Ascending aorta (tissue), 2 donors: ENCODE measurements around the gene ARHGEF28. TPM values are rescaled to one million over a fixed set of nuclear protein-coding genes. Genes with fewer than 3 reads are reported as not detected.

Source experiments
- DNase-seq, 2 donors: peaks; one replicate each; pipeline ENCODE4 v3.0.0-alpha.2; 2019; ENCODE audit warnings: low spot score in 2 of 2
- H3K27ac ChIP-seq, 2 donors: fragments of 200-600 bp; sonication (generic); one replicate each; pipeline ENCODE4 v1.5.1; 2016 to 2017; ENCODE audit warnings: mild to moderate bottlenecking in 1 of 2
- H3K27me3 ChIP-seq: fragments of 200-600 bp; sonication (generic); one replicate; pipeline ENCODE4 v1.5.1; 2017
- H3K36me3 ChIP-seq, 2 donors: fragments of 200-600 bp; sonication (generic); one replicate each; pipeline ENCODE4 v1.5.1; 2016
- H3K4me1 ChIP-seq, 2 donors: fragments of 200-600 bp; sonication (generic); one replicate each; pipeline ENCODE4 v1.5.1; 2016 to 2017; ENCODE audit warnings: mild to moderate bottlenecking in 1 of 2
- H3K4me3 ChIP-seq, 2 donors: fragments of 200-600 bp; sonication (generic); one replicate each; pipeline ENCODE4 v1.5.1; 2016 to 2017; ENCODE audit warnings: mild to moderate bottlenecking in 1 of 2
- H3K9me3 ChIP-seq, 2 donors: fragments of 200-600 bp; sonication (generic); one replicate each; pipeline ENCODE4 v1.5.1; 2016
- intact Hi-C: fragments of 100-400 bp; cut with DNase I; formaldehyde crosslinking; loops from one replicate; pipeline ENCODE4 v1.15.1; 2023
- total RNA-seq: library from RNA; depleted of rRNA; stranded (reverse); fragments of >200 nt; gene quantifications from one replicate; pipeline ENCODE4 v1.1.0, GENCODE V29; 2016
- TF ChIP-seq, protein P1 (sequence below), 3 experiments: fragments of 200-600 bp in 2 of 3; fragments of 450-650 bp in 1 of 3; sonication (generic) in 2 of 3; IDR thresholded peaks; one replicate each; pipeline ENCODE4 v1.5.1; 2016 to 2019; ENCODE audit warnings: antibody characterized with exemption in 3 of 3, mild to moderate bottlenecking in 1 of 3, moderate library complexity in 1 of 3

Gene ARHGEF28
- total RNA-seq, 1 donor from 2014 or later, result 15.1 TPM

GRCh38 chr5:73615947-73616346 lies 10.0 kb upstream of the ARHGEF28 start:
- H3K4me1 ChIP-seq, result no peaks in the 10 kb centered on the region
- no peak overlapping the region for H3K4me3 ChIP-seq
- intact Hi-C loops, result no loop called here
- H3K9me3 ChIP-seq, result no peaks in the 10 kb centered on the region
- no peak for DNase-seq
- no peaks in the 10 kb centered on the region for H3K27me3 ChIP-seq
- no peaks in the 10 kb centered on the region for H3K36me3 ChIP-seq
- TF ChIP-seq, protein P1, sequence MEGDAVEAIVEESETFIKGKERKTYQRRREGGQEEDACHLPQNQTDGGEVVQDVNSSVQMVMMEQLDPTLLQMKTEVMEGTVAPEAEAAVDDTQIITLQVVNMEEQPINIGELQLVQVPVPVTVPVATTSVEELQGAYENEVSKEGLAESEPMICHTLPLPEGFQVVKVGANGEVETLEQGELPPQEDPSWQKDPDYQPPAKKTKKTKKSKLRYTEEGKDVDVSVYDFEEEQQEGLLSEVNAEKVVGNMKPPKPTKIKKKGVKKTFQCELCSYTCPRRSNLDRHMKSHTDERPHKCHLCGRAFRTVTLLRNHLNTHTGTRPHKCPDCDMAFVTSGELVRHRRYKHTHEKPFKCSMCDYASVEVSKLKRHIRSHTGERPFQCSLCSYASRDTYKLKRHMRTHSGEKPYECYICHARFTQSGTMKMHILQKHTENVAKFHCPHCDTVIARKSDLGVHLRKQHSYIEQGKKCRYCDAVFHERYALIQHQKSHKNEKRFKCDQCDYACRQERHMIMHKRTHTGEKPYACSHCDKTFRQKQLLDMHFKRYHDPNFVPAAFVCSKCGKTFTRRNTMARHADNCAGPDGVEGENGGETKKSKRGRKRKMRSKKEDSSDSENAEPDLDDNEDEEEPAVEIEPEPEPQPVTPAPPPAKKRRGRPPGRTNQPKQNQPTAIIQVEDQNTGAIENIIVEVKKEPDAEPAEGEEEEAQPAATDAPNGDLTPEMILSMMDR (IDR thresholded peaks at IDR 0.05), result no peak
- no peak overlapping the region for H3K27ac ChIP-seq

- TF ChIP-seq, protein P1 (IDR thresholded peaks at IDR 0.05), result no peak
- intact Hi-C loops, result no loop called here
- Histone ChIP-seq H3K27ac (no peak overlapping the region), H3K9me3 (no peaks in the 10 kb centered on the region), H3K4me3 (no peak overlapping the region), H3K4me1 (no peaks in the 10 kb centered on the region), H3K36me3 (no peaks in the 10 kb centered on the region), H3K27me3 (no peaks in the 10 kb centered on the region)
- no peak for DNase-seq
Measured at GRCh38 chr5:73617510-73618279, 8.3 kb upstream of the ARHGEF28 start.

GRCh38 chr5:73619606-73620333 lies 6.2 kb upstream of the ARHGEF28 start:
- H3K9me3 ChIP-seq, result no peaks in the 10 kb centered on the region
- H3K4me1 ChIP-seq, result no peaks in the 10 kb centered on the region
- no peaks in the 10 kb centered on the region for H3K27me3 ChIP-seq
- TF ChIP-seq, protein P1 (IDR thresholded peaks at IDR 0.05), result no peak
- H3K36me3 ChIP-seq, result no peaks in the 10 kb centered on the region
- DNase-seq, result no peak
- no peak overlapping the region for H3K4me3 ChIP-seq
- intact Hi-C loops, result no loop called here
- no peak overlapping the region for H3K27ac ChIP-seq

DNA sequence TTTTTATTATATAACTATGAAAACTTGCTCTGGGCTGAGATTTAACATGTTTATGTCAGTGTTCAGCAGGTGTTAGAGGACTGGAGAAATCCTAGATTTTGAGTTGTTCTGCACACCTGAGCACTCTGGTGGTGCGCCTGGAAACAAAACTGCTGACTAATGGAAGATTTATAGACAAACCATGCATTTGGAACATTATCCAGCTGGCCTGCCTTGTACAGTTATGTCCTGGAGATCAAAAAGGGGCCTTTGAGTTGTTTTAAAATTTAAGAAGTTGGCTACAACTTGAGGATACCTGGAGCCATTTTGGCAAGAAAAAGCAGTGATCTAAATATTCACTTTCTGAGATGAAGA lies 5.7 kb upstream of the ARHGEF28 start:
- intact Hi-C loops, result no loop called here
- H3K27me3 ChIP-seq, result no peaks in the 10 kb centered on the region

GRCh38 chr5:73623060-73623459 lies 2.9 kb upstream of the ARHGEF28 start:
- TF ChIP-seq, protein P1 (IDR thresholded peaks at IDR 0.05), result no peak
- no peaks in the 10 kb centered on the region for H3K9me3 ChIP-seq
- H3K36me3 ChIP-seq, result no peaks in the 10 kb centered on the region
- no peak for DNase-seq
- H3K4me3 ChIP-seq, result no peak overlapping the region
- intact Hi-C loops, result no loop called here
- H3K27me3 ChIP-seq, result no peaks in the 10 kb centered on the region
- H3K27ac ChIP-seq, result no peak overlapping the region
- peaks cover 0 to 5% of the 10 kb centered on the region in 2 donors for H3K4me1 ChIP-seq

More for the DNA sequence above, 5.7 kb upstream of the ARHGEF28 start:
- H3K4me3 ChIP-seq, result no peak overlapping the region
- H3K9me3 ChIP-seq, result no peaks in the 10 kb centered on the region
- peaks cover 0 to 5% of the 10 kb centered on the region in 2 donors for H3K4me1 ChIP-seq
- TF ChIP-seq, protein P1 (IDR thresholded peaks at IDR 0.05), result no peak
- DNase-seq, result no peak
- no peak overlapping the region for H3K27ac ChIP-seq
- no peaks in the 10 kb centered on the region for H3K36me3 ChIP-seq
